ENCODE data around the gene FOXP3.

The FOXP3 gene

DNA sequence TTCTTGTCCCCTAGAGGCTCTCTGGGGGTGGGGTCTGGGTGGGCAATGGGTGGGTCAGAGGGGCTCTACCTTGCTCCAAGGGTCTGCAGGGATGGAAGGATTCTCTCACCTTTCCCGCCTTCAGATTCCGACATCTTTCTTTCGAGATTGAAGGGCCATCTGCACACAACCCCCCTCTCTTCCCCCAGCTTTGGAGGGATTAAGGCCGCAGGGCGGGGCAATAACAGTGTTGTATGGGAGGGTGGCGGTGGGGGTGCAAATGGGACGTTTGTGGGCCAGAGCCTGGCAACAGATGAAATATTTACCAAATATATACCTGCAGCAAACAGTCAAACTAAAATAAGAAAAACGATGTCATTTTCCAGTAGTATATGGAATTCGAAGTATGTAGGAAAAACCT is 31.3 kb downstream of the FOXP3 start, which contains the start of gene CACNA1F:
TSS of gene CACNA1F (minus strand) at position 165 of the 400 bp plus-strand sequence. CDS start at position 134, 31 bp downstream.
- H3K4me1 ChIP-seq (ENCODE audit: low read length): no peaks in the 10 kb centered on the region
- H2AFZ ChIP-seq (ENCODE audit: low read length): no peak within 1 kb of the TSS
- no peaks in the 10 kb centered on the region for H3K27me3 ChIP-seq (replicated peaks; ENCODE audit: insufficient read depth, low read length)
- no peak for TF ChIP-seq CTCF (IDR thresholded peaks at IDR 0.05; ENCODE audit: low read length)
- H3K36me3 ChIP-seq (replicated peaks; ENCODE audit: insufficient read depth, low read length): no peaks in the 10 kb centered on the region
- no peak within 1 kb of the TSS for H3K9ac ChIP-seq (ENCODE audit: low read length)
- no peak for DNase-seq
- no peak within 1 kb of the TSS for H3K27ac ChIP-seq (ENCODE audit: low read length)
- no peaks in the 10 kb centered on the region for H3F3A ChIP-seq (ENCODE audit: insufficient read depth, low read length)
- H3K4me3 ChIP-seq (ENCODE audit: low read length): no peak within 1 kb of the TSS
- no peak within 1 kb of the TSS for H3K4me2 ChIP-seq (ENCODE audit: low read depth, low read length)
- no peaks in the 10 kb centered on the region for H3K9me2 ChIP-seq (replicated peaks; ENCODE audit: insufficient read depth, low read length)
- no peaks in the 10 kb centered on the region for H3K79me2 ChIP-seq (ENCODE audit: low read length)
- no peaks in the 10 kb centered on the region for H4K20me1 ChIP-seq (ENCODE audit: insufficient read depth, low read length)
- no peaks in the 10 kb centered on the region for H3K9me3 ChIP-seq (replicated peaks; ENCODE audit: insufficient read depth, low read length)

DNA sequence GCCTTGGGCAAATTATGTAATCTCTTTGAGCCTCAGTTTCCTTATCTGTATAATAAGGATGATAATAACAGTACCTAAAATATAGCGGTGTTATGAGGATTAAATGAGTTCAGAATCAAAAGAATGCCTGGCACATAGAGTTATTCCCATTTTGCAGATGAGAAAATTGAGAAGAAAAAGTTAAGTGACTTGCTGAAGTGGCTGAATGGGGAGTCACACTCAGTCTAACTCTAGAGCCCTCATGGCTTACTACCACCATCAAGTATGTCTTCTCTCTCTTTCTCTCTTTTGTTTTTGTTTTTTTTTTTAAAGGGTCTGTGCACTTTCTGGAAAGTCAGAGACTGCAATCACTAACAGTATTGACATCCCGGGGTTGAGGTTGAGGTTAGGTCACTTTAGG is 32.0 kb downstream of the FOXP3 start:
- Histone ChIP-seq H4K20me1 (ENCODE audit: insufficient read depth, low read length) (no peaks in the 10 kb centered on the region), H3K4me2 (ENCODE audit: low read depth, low read length) (no peak overlapping the region), H3K9ac (ENCODE audit: low read length) (no peak overlapping the region), H3K9me3 (replicated peaks; ENCODE audit: insufficient read depth, low read length) (no peaks in the 10 kb centered on the region), H3K27ac (ENCODE audit: low read length) (no peak overlapping the region), H3K27me3 (replicated peaks; ENCODE audit: insufficient read depth, low read length) (no peaks in the 10 kb centered on the region), H3K4me3 (ENCODE audit: low read length) (no peak overlapping the region), H2AFZ (ENCODE audit: low read length) (no peak overlapping the region), H3K4me1 (ENCODE audit: low read length) (no peaks in the 10 kb centered on the region), H3K79me2 (ENCODE audit: low read length) (no peaks in the 10 kb centered on the region), H3K9me2 (replicated peaks; ENCODE audit: insufficient read depth, low read length) (no peaks in the 10 kb centered on the region), H3K36me3 (replicated peaks; ENCODE audit: insufficient read depth, low read length) (no peaks in the 10 kb centered on the region), H3F3A (ENCODE audit: insufficient read depth, low read length) (no peaks in the 10 kb centered on the region)
- TF ChIP-seq CTCF (IDR thresholded peaks at IDR 0.05; ENCODE audit: low read length): no peak
- TF ChIP-seq EZH2 (optimal IDR thresholded peaks at IDR 0.05; ENCODE audit: low read depth, low read length): no peak
- TF ChIP-seq EZH2phosphoT487 (IDR thresholded peaks at IDR 0.05; ENCODE audit: low read length): no peak
- DNase-seq: no peak

GRCh38 chrX:49231333-49232000 is 33.0 kb downstream of the FOXP3 start:
- no peak overlapping the region; the same call in 1 of the 2 replicates for H2AFZ ChIP-seq (ENCODE audit: low read length)
- H3F3A ChIP-seq (ENCODE audit: insufficient read depth, low read length): no peaks in the 10 kb centered on the region
- no peaks in the 10 kb centered on the region for H4K20me1 ChIP-seq (ENCODE audit: insufficient read depth, low read length)
- no peaks in the 10 kb centered on the region for H3K27me3 ChIP-seq (replicated peaks; ENCODE audit: insufficient read depth, low read length)
- H3K27ac ChIP-seq (ENCODE audit: low read length): no peak overlapping the region
- H3K79me2 ChIP-seq (ENCODE audit: low read length): no peaks in the 10 kb centered on the region
- H3K9me3 ChIP-seq (replicated peaks; ENCODE audit: insufficient read depth, low read length): no peaks in the 10 kb centered on the region
- no peak overlapping the region for H3K9ac ChIP-seq (ENCODE audit: low read length)
- no peaks in the 10 kb centered on the region for H3K9me2 ChIP-seq (replicated peaks; ENCODE audit: insufficient read depth, low read length)
- DNase-seq: no peak
- TF ChIP-seq EZH2 (optimal IDR thresholded peaks at IDR 0.05; ENCODE audit: low read depth, low read length) (no peak), EZH2phosphoT487 (IDR thresholded peaks at IDR 0.05; ENCODE audit: low read length) (no peak), CTCF (IDR thresholded peaks at IDR 0.05; ENCODE audit: low read length) (no peak)
- H3K4me2 ChIP-seq (ENCODE audit: low read depth, low read length): no peak overlapping the region
- H3K4me3 ChIP-seq (ENCODE audit: low read length): no peak overlapping the region; the same call in 1 of the 2 replicates
- H3K36me3 ChIP-seq (replicated peaks; ENCODE audit: insufficient read depth, low read length): no peaks in the 10 kb centered on the region
- H3K4me1 ChIP-seq (ENCODE audit: low read length): no peaks in the 10 kb centered on the region

Measured in MM.1S (cell line).